SKM-1 treated with dmso at 0.1 percent for 144 hours (cell line): Measurements from ENCODE around the gene GAS6.
"Not testable (repeated sequence)": the region's sequence is repeated elsewhere in the genome, so short reads cannot be mapped to it uniquely, and the experiment has no call there.

ENCODE experiments used
- DNase-seq: peaks from one replicate; lab custom pipeline; 2025; ENCODE audit not compliant: unreplicated experiment; lab: John Stamatoyannopoulos, UW

Gene GAS6

DNA sequence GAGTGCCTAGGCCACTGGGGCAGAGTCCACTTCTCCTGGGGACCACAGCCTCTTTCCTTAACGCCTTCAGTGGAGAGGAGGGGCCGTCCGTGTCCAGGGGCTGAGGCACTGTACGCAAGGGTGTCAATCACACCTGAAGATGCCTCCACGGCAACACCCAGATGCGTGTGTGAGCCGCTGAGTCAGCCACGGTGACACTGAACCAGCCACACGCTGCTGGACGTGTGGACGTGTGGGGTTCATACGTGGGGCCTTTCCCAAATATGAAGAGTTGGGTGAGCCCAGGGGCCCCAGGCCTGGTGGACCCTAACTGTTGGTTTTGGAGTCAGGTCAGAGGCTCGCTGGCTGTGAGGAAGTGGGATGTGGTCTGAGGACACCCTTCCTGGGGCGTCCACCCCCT is 53.2 kb downstream of the GAS6 start:
- no peak for DNase-seq

DNA sequence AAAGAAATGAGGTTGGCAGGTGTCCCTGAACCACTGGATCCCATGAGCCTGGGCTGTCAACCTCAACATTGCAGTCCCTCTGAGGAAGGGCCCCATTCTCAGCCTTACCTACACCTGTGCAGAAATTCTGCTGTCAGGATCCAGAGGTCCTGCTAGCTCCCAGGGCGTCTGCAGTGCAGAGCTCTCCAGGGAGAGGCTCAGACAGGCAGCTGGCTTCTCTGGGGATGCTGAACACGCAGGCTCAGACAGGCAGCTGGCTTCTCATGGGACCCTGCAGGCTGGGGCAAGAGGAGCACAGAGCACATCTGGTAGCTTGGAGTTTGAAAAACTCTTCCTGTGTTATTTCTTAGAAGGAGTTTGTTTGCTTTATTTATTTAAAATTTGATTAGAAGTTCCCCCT is 53.9 kb downstream of the GAS6 start:
- no peak for DNase-seq

GRCh38 chr13:113808058-113808834 is 55.6 kb downstream of the GAS6 start:
- DNase-seq: no peak

DNA sequence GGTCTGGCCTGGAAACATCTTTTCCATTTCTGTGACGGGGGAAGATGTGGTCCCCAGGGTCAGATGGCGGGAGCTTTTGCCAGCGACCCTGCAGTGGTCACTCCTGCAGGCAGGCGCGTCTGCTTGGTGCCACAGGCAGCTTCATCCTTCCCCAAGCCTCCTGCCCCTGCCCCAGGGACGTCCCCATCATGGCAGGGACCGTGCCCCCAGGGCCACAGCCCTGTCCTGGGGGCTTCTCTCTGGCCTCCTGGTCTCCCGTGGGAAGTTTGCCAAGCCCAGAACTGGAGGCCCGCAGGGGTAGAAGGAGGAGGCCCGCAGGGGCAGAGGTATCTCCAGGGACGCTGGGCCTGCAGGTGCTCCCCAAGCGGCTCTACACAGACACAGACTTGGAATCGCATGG is 57.4 kb downstream of the GAS6 start:
- DNase-seq: no peak

GRCh38 chr13:113806104-113806471 is 57.8 kb downstream of the GAS6 start:
- DNase-seq: no peak

DNA sequence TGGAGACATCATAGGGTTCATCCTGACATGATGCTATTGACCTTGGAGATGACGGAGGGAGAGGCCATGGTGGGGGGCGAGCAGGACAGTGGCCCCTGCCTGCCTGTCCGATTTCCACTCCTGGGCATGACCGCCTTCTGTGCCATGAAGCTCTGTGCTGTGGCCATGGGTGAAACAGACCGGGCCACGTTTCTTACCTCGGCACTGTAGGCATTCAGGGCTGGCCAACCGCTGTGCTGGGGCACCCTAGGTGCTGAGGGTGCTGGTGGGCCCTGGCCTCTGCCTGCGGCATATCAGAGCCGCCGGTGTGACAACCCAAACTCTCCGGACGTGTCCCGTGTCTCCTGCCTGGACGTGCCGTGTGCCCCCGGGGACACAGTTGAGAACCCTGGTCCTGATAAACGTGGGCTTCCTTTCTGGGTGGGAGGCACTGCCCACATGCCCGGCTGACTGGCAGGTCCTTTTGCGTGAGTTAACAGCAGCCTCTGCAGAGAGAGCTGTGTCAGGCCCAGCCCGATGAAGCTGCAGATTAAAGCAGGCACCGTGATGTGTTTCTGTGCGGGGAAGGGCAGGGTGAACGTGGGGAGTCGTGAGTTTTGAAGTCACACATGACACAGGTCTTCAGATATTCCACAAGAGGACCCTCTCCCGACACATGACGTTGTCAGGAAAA is 58.3 kb downstream of the GAS6 start:
- no peak for DNase-seq

DNA sequence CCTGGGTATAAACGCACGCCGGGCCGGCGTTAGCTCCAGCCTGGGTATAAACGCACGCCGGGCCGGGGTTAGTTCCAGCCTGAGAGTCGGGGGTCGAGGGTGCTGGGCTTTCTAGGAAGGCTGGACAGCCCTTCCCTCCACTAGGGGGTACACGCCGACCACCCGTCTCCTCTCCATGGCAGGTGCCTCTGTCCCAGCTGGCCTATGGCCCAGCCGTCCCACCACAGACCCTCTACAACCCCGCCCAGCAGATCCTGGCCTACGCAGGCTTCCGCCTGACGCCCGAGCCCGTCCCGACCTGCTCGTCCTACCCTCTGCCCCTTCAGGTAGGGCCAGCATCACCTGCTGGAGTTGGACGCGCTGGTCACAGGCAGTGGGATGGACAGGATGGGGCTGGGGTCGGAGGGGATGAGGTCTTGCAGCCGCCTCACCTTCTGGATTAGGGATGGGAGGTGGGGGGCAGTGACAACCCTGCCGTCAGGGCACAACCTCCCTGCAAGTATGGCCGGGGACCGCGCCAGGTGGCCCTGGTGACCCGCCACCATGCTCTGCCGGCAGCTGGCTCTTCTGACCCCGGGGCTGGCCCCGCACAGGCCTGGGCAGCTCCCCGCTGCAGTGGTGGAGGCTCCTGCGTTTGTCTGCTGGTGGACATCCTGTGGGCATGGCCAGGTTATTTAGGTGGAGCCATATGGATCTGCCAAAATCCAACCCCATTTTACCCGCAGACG is 59.0 kb downstream of the GAS6 start:
- no peak for DNase-seq

DNA sequence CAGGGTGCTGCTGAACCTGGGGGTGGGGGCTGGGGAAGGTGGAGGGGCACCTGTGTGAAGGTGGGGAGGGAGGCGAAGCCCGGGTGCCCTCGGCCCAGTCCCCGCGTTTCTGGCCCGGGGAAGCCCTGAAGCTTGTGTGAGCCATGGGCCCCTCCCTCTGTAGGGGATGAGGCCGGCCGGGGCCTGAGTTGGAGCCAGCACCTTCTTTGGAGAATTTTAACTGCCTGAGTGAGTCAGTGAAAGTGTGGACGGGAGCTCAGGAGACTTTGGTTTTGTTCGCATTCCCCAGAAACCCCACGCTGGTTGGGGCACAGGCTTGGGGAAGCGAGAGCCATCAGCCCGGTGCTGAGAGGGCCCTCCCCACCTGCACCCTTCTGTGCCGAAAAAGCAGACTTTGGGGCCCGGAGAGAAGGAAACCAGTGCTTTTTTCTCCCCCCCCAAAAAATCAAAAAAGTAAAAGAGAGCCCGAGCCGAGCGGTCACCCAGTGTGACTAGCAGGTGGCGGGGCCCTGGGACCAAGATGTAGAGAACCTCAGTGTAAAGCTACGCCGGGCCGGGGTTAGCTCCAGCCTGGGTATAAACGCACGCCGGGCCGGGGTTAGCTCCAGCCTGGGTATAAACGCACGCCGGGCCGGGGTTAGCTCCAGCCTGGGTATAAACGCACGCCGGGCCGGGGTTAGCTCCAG is 59.7 kb downstream of the GAS6 start:
- no peak for DNase-seq

GRCh38 chr13:113803409-113804016 is 60.4 kb downstream of the GAS6 start:
- DNase-seq: no peak

- DNase-seq: no peak
Observed at GRCh38 chr13:113802761-113803160, 61.1 kb downstream of the GAS6 start.

- DNase-seq: no peak
Observed at GRCh38 chr13:113802090-113802531, 61.8 kb downstream of the GAS6 start.

GRCh38 chr13:113801289-113801961 is 62.5 kb downstream of the GAS6 start:
- no peak for DNase-seq

DNA sequence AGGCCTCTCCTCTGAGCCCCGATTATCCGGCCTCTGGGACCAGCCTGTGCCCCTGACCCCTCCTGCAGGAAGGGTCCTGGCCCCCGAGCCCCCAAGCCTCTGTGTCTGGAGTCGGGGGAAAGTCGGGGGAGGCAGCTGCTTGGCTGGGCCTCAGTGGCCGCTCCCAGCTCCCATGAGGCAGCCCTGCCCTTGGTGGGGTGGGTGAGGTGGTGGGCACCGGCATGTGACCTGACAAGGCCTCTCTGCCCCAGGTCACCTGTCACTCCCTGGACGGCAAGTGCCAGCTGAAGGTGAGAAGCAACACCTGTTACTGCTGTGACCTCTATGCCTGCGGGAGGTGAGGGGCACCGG is 63.3 kb downstream of the GAS6 start:
- no peak for DNase-seq

- no peak for DNase-seq
Observed at GRCh38 chr13:113798200-113798811, 65.6 kb downstream of the GAS6 start.

GRCh38 chr13:113796964-113797676 is 66.8 kb downstream of the GAS6 start:
- no peak for DNase-seq

GRCh38 chr13:113796211-113796963 is 67.5 kb downstream of the GAS6 start:
- no peak for DNase-seq

DNA sequence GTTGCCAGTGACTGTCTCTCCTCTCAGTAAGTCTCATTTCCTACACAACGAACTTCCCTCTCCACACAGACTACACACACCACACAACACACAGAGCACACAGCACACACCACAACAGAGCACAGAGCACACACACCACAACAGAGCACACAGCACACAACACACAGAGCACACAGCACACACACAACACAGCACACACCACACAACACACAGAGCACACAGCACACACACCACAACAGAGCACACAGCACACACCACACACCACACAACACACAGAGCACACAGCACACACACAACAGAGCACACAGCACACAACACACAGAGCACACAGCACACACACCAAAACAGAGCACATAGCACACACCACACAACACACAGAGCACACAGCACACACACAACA is 68.5 kb downstream of the GAS6 start:
- not testable (repeated sequence) for DNase-seq

DNA sequence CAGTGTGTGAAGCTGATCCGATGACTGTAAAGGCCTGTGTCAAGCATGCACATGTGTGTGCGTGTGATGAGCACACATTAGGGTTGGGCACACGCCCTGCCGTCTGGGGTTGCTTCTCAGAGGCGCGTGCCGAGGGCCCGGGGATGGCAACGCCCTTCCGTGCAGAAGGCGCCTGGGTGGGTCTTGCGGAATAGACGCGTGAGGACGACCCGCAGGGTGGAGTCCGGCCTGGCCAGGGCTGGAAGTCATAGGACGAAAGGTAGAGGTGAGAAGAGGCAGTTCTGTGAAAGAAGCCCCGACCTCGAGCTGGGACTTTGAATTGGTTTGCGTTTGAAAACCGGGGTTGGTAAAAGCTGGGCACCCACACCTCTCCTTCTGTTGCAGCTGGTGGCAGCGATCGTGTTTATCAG is 69.1 kb downstream of the GAS6 start:
- no peak for DNase-seq

GRCh38 chr13:113794086-113794485 is 69.8 kb downstream of the GAS6 start:
- DNase-seq: no peak
